ENCODE data around the gene EPC1.
A peak's percentile ranks its signal among the peaks of the same experiment; 100 is the strongest.
"Not testable (repeated sequence)": the region's sequence is repeated elsewhere in the genome, so short reads cannot be mapped to it uniquely, and the experiment has no call there.

Gene EPC1

GRCh38 chr10:32346551-32347362 is at the start of gene EPC1:
EPC1 (minus strand) TSS chr10:32347158; CDS start chr10:32346915, 243 bp downstream.
- DNase-seq: peak; percentile 15

GRCh38 chr10:32393911-32394310 is 47.0 kb upstream of the EPC1 start:
- no peak for DNase-seq

GRCh38 chr10:32392284-32392683 is 45.3 kb upstream of the EPC1 start:
- not testable (repeated sequence) for DNase-seq

- DNase-seq: no peak
Measured at GRCh38 chr10:32390193-32390592, 43.2 kb upstream of the EPC1 start.

- no peak for DNase-seq
Measured at GRCh38 chr10:32388258-32389027, 41.5 kb upstream of the EPC1 start.

GRCh38 chr10:32386623-32387260 is 39.8 kb upstream of the EPC1 start:
- no peak for DNase-seq

- DNase-seq: no peak
Measured at GRCh38 chr10:32384171-32384570, 37.2 kb upstream of the EPC1 start.

GRCh38 chr10:32381165-32381564 is 34.2 kb upstream of the EPC1 start:
- peak; percentile 3 for DNase-seq

GRCh38 chr10:32379950-32380551 is 33.1 kb upstream of the EPC1 start:
- no peak for DNase-seq

GRCh38 chr10:32379318-32379949 is 32.5 kb upstream of the EPC1 start:
- peak; percentile 70 for DNase-seq

GRCh38 chr10:32378363-32379317 is 31.7 kb upstream of the EPC1 start:
- DNase-seq: peak; percentile 39

- no peak for DNase-seq
Measured at GRCh38 chr10:32377458-32378259, 30.7 kb upstream of the EPC1 start.

GRCh38 chr10:32376771-32377170 is 29.8 kb upstream of the EPC1 start:
- no peak for DNase-seq

GRCh38 chr10:32376097-32376496 is 29.1 kb upstream of the EPC1 start:
- DNase-seq: no peak

- no peak for DNase-seq
Measured at GRCh38 chr10:32375631-32376030, 28.7 kb upstream of the EPC1 start.

GRCh38 chr10:32374605-32375004 is 27.6 kb upstream of the EPC1 start:
- DNase-seq: no peak

GRCh38 chr10:32373496-32373895 is 26.5 kb upstream of the EPC1 start:
- DNase-seq: no peak

GRCh38 chr10:32373031-32373430 is 26.1 kb upstream of the EPC1 start:
- DNase-seq: no peak

GRCh38 chr10:32372000-32372875 is 25.3 kb upstream of the EPC1 start:
- DNase-seq: no peak

GRCh38 chr10:32371101-32371500 is 24.1 kb upstream of the EPC1 start:
- no peak for DNase-seq

Data from NCI-H2029 treated with DMSO at 0.1 percent for 48 hours (cell line).